K562 (cell line): Measurements from ENCODE around the gene GNAT2. TPM values are rescaled to one million over a fixed set of nuclear protein-coding genes. Genes with fewer than 3 reads are reported as not detected.

Experiments
- AFF4 ChIP-seq: sonication (generic); formaldehyde crosslinking; IDR thresholded peaks from 2 replicates; pipeline ENCODE4 v1.8.0; 2023; ENCODE audit warnings: mild to moderate bottlenecking, missing genetic modification reagents
- DEAF1 ChIP-seq: fragments of 450-650 bp; formaldehyde crosslinking; IDR thresholded peaks from 2 replicates; pipeline ENCODE4 v1.4.0; 2020; ENCODE audit warnings: mild to moderate bottlenecking, moderate library complexity
- ESRRA ChIP-seq: fragments of 450-650 bp; IDR thresholded peaks from 2 replicates; pipeline ENCODE4 v1.6.1; 2014; ENCODE audit warnings: low read depth, mild to moderate bottlenecking, moderate library complexity, borderline replicate concordance
- NCOR1 ChIP-seq: fragments of 450-650 bp; IDR thresholded peaks from 2 replicates; pipeline ENCODE4 v1.6.1; 2016; ENCODE audit warnings: mild to moderate bottlenecking, moderate library complexity
- TCF7 ChIP-seq: sonication (generic); IDR thresholded peaks from 2 replicates; pipeline ENCODE4 v1.6.1; 2016; ENCODE audit warnings: antibody characterized with exemption, borderline replicate concordance
- polyA plus RNA-seq, 8 experiments: library from polyadenylated mRNA; depleted of rRNA in 4 of 8; stranded (reverse) in 5 of 8; unstranded in 3 of 8; fragments of >200 nt; fragmentation: Nextera tagmentation in 2 of 8; fragmentation: Illumina TruSeq in 1 of 8; extraction: Ambion mirVana in 2 of 8; extraction: Trizol in 1 of 8; gene quantifications; 2 replicates each; pipeline versions ENCODE4 v1.2.1 to v1.2.3, GENCODE V29; 2011 to 2014; ENCODE audit warnings: inconsistent platforms in 1 of 8, missing spikeins in 1 of 8
- total RNA-seq, 7 experiments: library from RNA; depleted of rRNA in 6 of 7; stranded (reverse); fragments of >200 nt in 6 of 7; fragmentation: Illumina TruSeq in 2 of 7; extraction: Trizol in 2 of 7; gene quantifications; 2 replicates each; pipeline versions ENCODE4 v1.2.1 to v1.2.3, GENCODE V29; 2011 to 2021; ENCODE audit warnings: low replicate concordance in 1 of 7
- TF ChIP-seq, protein P1 (sequence below), 2 experiments: fragments of 450-650 bp; formaldehyde crosslinking in 1 of 2; IDR thresholded peaks; 2 replicates each; pipeline versions ENCODE4 v1.4.0 to v1.6.1; 2014 to 2020; ENCODE audit warnings: mild to moderate bottlenecking in 2 of 2, borderline replicate concordance in 1 of 2, low read depth in 1 of 2
- TF ChIP-seq, protein P2 (sequence below): IDR thresholded peaks from 2 replicates; pipeline ENCODE4 v1.6.1; 2011; ENCODE audit warnings: borderline replicate concordance, low read depth, mild to moderate bottlenecking, moderate library complexity, low read length; ENCODE audit not compliant: insufficient read depth, poor library complexity, severe bottlenecking
- TF ChIP-seq, protein P3 (sequence below), 3 experiments: IDR thresholded peaks in 2 of 3; conservative IDR thresholded peaks in 1 of 3; 2 replicates each; pipeline ENCODE4 v1.5.1; 2011 to 2012; ENCODE audit warnings: low read length in 3 of 3, mild to moderate bottlenecking in 3 of 3, control low read depth in 2 of 3, improper control_type of control experiment in 1 of 3, inconsistent platforms in 1 of 3, low read depth in 1 of 3, mixed read lengths in 1 of 3, moderate library complexity in 1 of 3; ENCODE audit not compliant: insufficient read depth in 2 of 3

GNAT2 gene
- total and polyA plus RNA-seq, 9 of the 15 experiments (the other 6 are each of a cell fraction or from before 2014, with no cell fraction given), result 0.06 to 0.52 (median 0.24) TPM; not detected in 1

DNA sequence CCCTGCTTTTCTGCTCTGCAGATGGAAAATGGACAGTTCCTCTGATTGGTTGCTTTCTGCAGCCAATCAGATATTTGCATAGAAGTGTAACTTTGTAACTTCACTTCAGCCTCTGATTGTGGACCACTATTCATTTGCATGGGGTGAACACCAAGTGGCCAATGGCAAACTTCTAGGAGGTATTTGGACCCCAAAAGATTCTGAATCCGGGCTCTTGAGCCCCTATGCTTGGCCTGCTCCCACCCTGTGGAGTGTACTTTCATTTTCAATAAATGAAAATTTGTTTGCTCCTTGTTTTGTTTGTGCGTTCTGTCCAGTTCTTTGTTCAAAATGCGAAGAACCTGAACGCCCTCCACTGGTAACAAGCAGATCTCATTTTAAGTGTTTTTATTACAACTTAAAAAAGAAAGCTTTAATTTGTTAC, 30.1 kb upstream of the GNAT2 start (continued):
- TF ChIP-seq, protein P1, sequence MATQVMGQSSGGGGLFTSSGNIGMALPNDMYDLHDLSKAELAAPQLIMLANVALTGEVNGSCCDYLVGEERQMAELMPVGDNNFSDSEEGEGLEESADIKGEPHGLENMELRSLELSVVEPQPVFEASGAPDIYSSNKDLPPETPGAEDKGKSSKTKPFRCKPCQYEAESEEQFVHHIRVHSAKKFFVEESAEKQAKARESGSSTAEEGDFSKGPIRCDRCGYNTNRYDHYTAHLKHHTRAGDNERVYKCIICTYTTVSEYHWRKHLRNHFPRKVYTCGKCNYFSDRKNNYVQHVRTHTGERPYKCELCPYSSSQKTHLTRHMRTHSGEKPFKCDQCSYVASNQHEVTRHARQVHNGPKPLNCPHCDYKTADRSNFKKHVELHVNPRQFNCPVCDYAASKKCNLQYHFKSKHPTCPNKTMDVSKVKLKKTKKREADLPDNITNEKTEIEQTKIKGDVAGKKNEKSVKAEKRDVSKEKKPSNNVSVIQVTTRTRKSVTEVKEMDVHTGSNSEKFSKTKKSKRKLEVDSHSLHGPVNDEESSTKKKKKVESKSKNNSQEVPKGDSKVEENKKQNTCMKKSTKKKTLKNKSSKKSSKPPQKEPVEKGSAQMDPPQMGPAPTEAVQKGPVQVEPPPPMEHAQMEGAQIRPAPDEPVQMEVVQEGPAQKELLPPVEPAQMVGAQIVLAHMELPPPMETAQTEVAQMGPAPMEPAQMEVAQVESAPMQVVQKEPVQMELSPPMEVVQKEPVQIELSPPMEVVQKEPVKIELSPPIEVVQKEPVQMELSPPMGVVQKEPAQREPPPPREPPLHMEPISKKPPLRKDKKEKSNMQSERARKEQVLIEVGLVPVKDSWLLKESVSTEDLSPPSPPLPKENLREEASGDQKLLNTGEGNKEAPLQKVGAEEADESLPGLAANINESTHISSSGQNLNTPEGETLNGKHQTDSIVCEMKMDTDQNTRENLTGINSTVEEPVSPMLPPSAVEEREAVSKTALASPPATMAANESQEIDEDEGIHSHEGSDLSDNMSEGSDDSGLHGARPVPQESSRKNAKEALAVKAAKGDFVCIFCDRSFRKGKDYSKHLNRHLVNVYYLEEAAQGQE (IDR thresholded peaks at IDR 0.05; ENCODE audit: borderline replicate concordance), result peak; percentile 25; the same call in 1 of the 2 replicates
- TF ChIP-seq, protein P1 (CRISPR knock-in tag; IDR thresholded peaks at IDR 0.05; ENCODE audit: low read depth), result no peak
- TF ChIP-seq ESRRA, result no peak
- TF ChIP-seq TCF7, result no peak
- TF ChIP-seq, protein P2, sequence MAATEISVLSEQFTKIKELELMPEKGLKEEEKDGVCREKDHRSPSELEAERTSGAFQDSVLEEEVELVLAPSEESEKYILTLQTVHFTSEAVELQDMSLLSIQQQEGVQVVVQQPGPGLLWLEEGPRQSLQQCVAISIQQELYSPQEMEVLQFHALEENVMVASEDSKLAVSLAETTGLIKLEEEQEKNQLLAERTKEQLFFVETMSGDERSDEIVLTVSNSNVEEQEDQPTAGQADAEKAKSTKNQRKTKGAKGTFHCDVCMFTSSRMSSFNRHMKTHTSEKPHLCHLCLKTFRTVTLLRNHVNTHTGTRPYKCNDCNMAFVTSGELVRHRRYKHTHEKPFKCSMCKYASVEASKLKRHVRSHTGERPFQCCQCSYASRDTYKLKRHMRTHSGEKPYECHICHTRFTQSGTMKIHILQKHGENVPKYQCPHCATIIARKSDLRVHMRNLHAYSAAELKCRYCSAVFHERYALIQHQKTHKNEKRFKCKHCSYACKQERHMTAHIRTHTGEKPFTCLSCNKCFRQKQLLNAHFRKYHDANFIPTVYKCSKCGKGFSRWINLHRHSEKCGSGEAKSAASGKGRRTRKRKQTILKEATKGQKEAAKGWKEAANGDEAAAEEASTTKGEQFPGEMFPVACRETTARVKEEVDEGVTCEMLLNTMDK, result peak; percentile 12
- peak; percentile 59 for TF ChIP-seq DEAF1
- 0 out of 2 replicates have a peak, but pooled peaks have one; percentile 23 for TF ChIP-seq AFF4 (CRISPR knock-in tag)
- no peak for TF ChIP-seq NCOR1
- TF ChIP-seq, protein P3, sequence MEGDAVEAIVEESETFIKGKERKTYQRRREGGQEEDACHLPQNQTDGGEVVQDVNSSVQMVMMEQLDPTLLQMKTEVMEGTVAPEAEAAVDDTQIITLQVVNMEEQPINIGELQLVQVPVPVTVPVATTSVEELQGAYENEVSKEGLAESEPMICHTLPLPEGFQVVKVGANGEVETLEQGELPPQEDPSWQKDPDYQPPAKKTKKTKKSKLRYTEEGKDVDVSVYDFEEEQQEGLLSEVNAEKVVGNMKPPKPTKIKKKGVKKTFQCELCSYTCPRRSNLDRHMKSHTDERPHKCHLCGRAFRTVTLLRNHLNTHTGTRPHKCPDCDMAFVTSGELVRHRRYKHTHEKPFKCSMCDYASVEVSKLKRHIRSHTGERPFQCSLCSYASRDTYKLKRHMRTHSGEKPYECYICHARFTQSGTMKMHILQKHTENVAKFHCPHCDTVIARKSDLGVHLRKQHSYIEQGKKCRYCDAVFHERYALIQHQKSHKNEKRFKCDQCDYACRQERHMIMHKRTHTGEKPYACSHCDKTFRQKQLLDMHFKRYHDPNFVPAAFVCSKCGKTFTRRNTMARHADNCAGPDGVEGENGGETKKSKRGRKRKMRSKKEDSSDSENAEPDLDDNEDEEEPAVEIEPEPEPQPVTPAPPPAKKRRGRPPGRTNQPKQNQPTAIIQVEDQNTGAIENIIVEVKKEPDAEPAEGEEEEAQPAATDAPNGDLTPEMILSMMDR (IDR thresholded peaks at IDR 0.05 in 2 of 3, conservative IDR thresholded peaks at IDR 0.05 in 1 of 3; ENCODE audit: insufficient read depth in 2 of 3, low read depth in 1 of 3, low read length in 3 of 3), result peak; percentile 51 to 74 (median 52); a peak in 5 of 6 replicates
